GM12801 (cell line): ENCODE data around the gene ELL3.

Source experiments
- TF ChIP-seq, protein P1 (sequence below): IDR thresholded peaks from one replicate; pipeline ENCODE4 v1.5.1; 2011; ENCODE audit warnings: control low read depth; ENCODE audit not compliant: insufficient read length; ENCODE audit errors: extremely low read depth

The ELL3 gene

DNA sequence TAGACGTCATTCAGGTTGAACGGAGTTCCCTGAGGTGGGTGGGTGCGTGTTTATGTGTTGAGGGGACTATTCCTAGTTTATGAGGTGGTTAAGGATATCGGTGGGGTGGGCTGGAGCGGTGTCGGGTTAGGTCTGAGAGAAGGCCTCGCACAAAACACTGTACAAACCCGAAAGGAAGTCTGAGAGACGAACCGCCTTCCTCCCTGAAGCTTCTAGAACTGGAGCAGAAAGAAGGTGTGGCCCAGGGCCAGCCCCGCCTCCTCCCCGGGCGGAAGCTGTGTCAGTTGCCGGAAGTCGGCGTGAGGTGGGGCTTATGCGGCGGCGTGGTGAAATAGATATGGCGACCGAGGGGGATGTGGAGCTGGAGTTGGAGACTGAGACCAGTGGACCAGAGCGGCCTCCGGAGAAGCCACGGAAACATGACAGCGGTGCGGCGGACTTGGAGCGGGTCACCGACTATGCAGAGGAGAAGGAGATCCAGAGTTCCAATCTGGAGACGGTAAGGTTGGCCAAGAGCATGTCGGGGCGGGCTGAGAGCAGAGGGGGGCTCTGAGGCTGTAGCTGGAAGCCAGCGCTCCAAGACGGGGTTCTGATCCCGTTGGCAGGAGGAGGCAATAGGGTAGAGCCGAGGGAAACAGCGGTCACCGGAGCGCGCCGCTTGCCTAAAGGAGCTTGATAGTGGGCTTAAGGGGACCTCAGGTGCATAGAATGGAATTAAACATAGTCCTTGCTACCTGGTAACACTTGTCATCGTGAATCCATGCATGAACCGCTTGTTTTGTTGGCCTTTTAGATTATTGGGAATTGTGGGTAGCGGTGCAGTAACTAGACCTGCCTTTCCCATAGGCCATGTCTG lies 23.7 kb upstream of the ELL3 start, which contains the start of gene HYPK:
HYPK (plus strand) TSS at position 314 of the 856 bp plus-strand sequence; CDS start at position 338, 24 bp downstream.
- TF ChIP-seq, protein P1, sequence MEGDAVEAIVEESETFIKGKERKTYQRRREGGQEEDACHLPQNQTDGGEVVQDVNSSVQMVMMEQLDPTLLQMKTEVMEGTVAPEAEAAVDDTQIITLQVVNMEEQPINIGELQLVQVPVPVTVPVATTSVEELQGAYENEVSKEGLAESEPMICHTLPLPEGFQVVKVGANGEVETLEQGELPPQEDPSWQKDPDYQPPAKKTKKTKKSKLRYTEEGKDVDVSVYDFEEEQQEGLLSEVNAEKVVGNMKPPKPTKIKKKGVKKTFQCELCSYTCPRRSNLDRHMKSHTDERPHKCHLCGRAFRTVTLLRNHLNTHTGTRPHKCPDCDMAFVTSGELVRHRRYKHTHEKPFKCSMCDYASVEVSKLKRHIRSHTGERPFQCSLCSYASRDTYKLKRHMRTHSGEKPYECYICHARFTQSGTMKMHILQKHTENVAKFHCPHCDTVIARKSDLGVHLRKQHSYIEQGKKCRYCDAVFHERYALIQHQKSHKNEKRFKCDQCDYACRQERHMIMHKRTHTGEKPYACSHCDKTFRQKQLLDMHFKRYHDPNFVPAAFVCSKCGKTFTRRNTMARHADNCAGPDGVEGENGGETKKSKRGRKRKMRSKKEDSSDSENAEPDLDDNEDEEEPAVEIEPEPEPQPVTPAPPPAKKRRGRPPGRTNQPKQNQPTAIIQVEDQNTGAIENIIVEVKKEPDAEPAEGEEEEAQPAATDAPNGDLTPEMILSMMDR = no peak

DNA sequence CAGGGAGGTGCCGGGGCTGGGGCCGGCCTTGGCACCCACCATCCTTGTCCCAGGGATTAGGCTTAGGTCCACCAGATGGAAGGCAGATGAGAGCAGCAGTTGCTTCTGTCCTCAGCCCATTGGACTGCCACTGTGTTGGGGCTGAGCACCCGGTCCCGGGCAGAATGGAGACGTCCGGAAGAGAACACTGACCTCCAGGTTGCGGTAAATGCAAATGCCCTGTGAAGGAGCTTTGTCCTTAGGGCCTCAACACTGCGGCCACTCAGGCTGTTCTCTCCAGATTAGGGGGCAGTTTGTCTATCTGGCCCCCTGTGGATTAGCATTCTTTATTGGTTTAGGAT lies 23.1 kb upstream of the ELL3 start, which contains the start of gene SERINC4:
SERINC4 (minus strand) TSS at position 276 of the 341 bp plus-strand sequence; CDS start at position 42, 234 bp downstream.
- TF ChIP-seq, protein P1 = no peak

- TF ChIP-seq, protein P1 = no peak
Measured at GRCh38 chr15:43799209-43799944, 22.6 kb upstream of the ELL3 start.

DNA sequence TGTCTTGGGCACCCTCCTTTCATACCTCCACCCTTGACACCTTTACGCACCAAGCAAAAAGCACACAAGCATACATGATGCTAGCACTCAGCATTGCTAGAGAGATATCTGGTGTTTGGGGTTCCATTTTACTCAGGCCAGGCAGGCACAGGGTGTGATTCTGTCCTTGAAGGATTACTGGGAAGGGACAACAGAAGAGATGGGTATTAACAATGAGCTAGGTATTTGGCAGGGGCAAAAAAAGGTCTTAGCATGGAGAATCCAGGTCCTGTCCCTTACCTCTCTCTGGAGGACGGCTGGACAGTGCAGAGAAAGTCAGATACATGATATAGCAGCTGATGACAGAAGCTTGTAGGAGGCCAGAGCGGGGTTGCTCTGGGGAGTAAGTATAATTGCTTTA lies 19.8 kb upstream of the ELL3 start:
- TF ChIP-seq, protein P1 = no peak

GRCh38 chr15:43795997-43796396 lies 19.2 kb upstream of the ELL3 start:
- TF ChIP-seq, protein P1 = no peak

- TF ChIP-seq, protein P1 = no peak
Measured at GRCh38 chr15:43795197-43795596, 18.4 kb upstream of the ELL3 start.

- TF ChIP-seq, protein P1 = no peak
Measured at GRCh38 chr15:43794269-43795037, 17.7 kb upstream of the ELL3 start.
